ENCODE data around the gene UQCRH. TPM values are rescaled to one million over a fixed set of nuclear protein-coding genes. Genes with fewer than 3 reads are reported as not detected.
A peak's percentile ranks its signal among the peaks of the same experiment; 100 is the strongest.
"Not testable (repeated sequence)": the region's sequence is repeated elsewhere in the genome, so short reads cannot be mapped to it uniquely, and the experiment has no call there.

UQCRH gene
- total RNA-seq, 1 experiment from 2014 or later = 663 TPM

GRCh38 chr1:46335081-46335480 is 31.6 kb downstream of the UQCRH start:
- Mint-ChIP-seq H3K27ac (no peak overlapping the region), H3K4me1 (peaks cover 26% of the 10 kb centered on the region), H3K27me3 (ENCODE audit: low read depth) (no peaks in the 10 kb centered on the region), H3K9me3 (no peaks in the 10 kb centered on the region), H3K36me3 (no peaks in the 10 kb centered on the region), H3K4me3 (no peak overlapping the region)
- TF ChIP-seq ETV6 (CRISPR knock-in tag; IDR thresholded peaks at IDR 0.05) = no peak
- TF ChIP-seq ZNF317 (CRISPR knock-in tag; IDR thresholded peaks at IDR 0.05; ENCODE audit: borderline replicate concordance, low read depth) = no peak
- TF ChIP-seq TCF7 (CRISPR knock-in tag; IDR thresholded peaks at IDR 0.05; ENCODE audit: low read depth) = no peak
- no peak for TF ChIP-seq OVOL2 (CRISPR knock-in tag; IDR thresholded peaks at IDR 0.05; ENCODE audit: borderline replicate concordance)
- TF ChIP-seq PRRX2 (CRISPR knock-in tag; IDR thresholded peaks at IDR 0.05) = no peak
- TF ChIP-seq FOXK1 (CRISPR knock-in tag; IDR thresholded peaks at IDR 0.05) = no peak
- no peak for TF ChIP-seq CDX4 (CRISPR knock-in tag; IDR thresholded peaks at IDR 0.05; ENCODE audit: borderline replicate concordance)
- no peak for TF ChIP-seq CBFB (CRISPR knock-in tag; IDR thresholded peaks at IDR 0.05; ENCODE audit: low read depth)
- no peak for TF ChIP-seq E2F1 (CRISPR knock-in tag; IDR thresholded peaks at IDR 0.05)
- ChIA-PET CTCF (interaction anchor here (0.6 kb wide), 1 partner anchor 14 kb away, joined by 3 read pairs; no protein-coding TSS in a partner anchor), POLR2A (no interaction called here)
- DNase-seq (ENCODE audit: low spot score) (no peak), ATAC-seq (no peak)

GRCh38 chr1:46337409-46337808 is 33.9 kb downstream of the UQCRH start:
- peaks cover 21% of the 10 kb centered on the region for H3K4me1 Mint-ChIP-seq
- H3K27me3 Mint-ChIP-seq (ENCODE audit: low read depth); DNase-seq (ENCODE audit: low spot score); ATAC-seq; CTCF ChIA-PET; H3K27ac Mint-ChIP-seq; H3K4me3 Mint-ChIP-seq; H3K9me3 Mint-ChIP-seq; H3K36me3 Mint-ChIP-seq: not testable (repeated sequence)
- POLR2A ChIA-PET = interaction anchor here (0.7 kb wide), 1 partner anchor 267 kb away, joined by 4 read pairs; the partner anchor contains the start of gene MKNK1

GRCh38 chr1:46340404-46341221 is 37.1 kb downstream of the UQCRH start, which contains the start of gene NSUN4:
Gene NSUN4, plus strand, starts transcription at chr1:46340807. Its CDS starts 20 bp downstream, at chr1:46340827.
- H3K9me3 Mint-ChIP-seq = no peaks in the 10 kb centered on the region
- peaks cover 17% of the 10 kb centered on the region for H3K4me1 Mint-ChIP-seq
- ATAC-seq (peak; percentile 94), DNase-seq (ENCODE audit: low spot score) (peak; percentile 78)
- ChIA-PET POLR2A (interaction anchor here (0.7 to 1.2 kb wide), 4 partner anchors 8 to 169 kb away, joined by 5 to 13 read pairs (median 7); partner anchors contain the start of genes LRRC41, LURAP1 and UQCRH), CTCF (interaction anchor here (0.6 to 2.6 kb wide), 16 partner anchors 7 to 118 kb away, joined by 3 to 17 read pairs (median 4); partner anchors contain the start of genes FAAH, LRRC41 and RAD54L)
- no peaks in the 10 kb centered on the region for H3K27me3 Mint-ChIP-seq (ENCODE audit: low read depth)
- H3K36me3 Mint-ChIP-seq = peaks cover 17% of the 10 kb centered on the region
- H3K4me3 Mint-ChIP-seq = peak within 1 kb of the TSS; percentile 97
- peak within 1 kb of the TSS; percentile 100 for H3K27ac Mint-ChIP-seq
- TF ChIP-seq TEAD1 (CRISPR knock-in tag; IDR thresholded peaks at IDR 0.05) (peak; percentile 65), GABPB1 (CRISPR knock-in tag; IDR thresholded peaks at IDR 0.05) (peak; percentile 46; the same call in 1 of the 2 replicates), CBFB (CRISPR knock-in tag; IDR thresholded peaks at IDR 0.05; ENCODE audit: low read depth) (no peak), ELF4 (CRISPR knock-in tag; IDR thresholded peaks at IDR 0.05; ENCODE audit: low read depth) (no peak), MAX (CRISPR knock-in tag; IDR thresholded peaks at IDR 0.05) (peak; percentile 91), MYBL2 (CRISPR knock-in tag; IDR thresholded peaks at IDR 0.05) (0 out of 2 replicates have a peak, but pooled peaks have one; percentile 25), ZNF281 (CRISPR knock-in tag; IDR thresholded peaks at IDR 0.05) (no peak), USF1 (CRISPR knock-in tag; IDR thresholded peaks at IDR 0.05) (peak; percentile 40; the same call in 1 of the 2 replicates), NR2C2 (CRISPR knock-in tag; IDR thresholded peaks at IDR 0.05) (no peak), ZSCAN18 (CRISPR knock-in tag; IDR thresholded peaks at IDR 0.05) (no peak), HMGXB4 (CRISPR knock-in tag; IDR thresholded peaks at IDR 0.05) (peak; percentile 68; the same call in 1 of the 2 replicates)
